ENCODE data around the gene STUM.
A peak's percentile ranks its signal among the peaks of the same experiment; 100 is the strongest.

The STUM gene

DNA sequence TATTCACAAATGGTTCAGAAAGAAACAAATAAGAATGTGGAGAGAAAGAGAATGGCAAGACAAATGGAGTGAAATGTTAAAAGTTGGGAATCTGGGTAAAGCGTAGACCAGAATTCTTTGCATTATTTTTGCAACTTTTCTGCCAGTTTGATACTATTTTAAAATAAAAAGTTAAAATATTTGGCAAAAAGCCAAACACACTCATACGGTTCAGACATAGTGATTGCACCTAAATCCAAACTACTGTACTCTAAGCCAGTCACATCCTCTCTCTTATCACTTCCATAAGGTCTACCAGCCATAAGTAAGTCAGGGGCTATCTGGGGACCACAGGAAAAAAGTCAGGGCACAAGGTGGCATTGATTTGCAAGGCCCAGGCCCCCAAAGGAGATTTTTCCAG, 14.4 kb downstream of the STUM start:
- DNase-seq (no peak), ATAC-seq (no peak)

DNA sequence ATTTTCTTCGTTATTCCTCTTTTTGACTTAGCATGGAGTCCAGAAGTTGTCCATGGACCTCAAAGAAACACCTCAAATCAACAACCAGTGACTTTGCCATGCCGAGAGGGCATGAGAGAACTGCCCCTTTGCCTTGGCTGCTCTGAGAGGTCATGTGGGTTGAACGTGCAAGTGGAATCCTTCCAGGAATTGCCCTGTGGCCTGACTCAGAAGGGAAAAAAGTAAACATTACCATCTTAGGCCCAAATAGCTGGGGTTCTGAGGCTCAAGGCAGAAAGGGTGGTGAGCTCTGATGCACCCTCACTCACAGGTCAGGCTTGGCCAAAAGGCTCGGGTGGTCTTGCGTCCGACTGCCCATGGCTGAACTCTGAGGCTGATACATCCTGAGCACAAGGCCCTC, 15.1 kb downstream of the STUM start:
- no peak for DNase-seq
- no peak for ATAC-seq

- no peak for ATAC-seq
- DNase-seq = no peak
Observed at GRCh38 chr1:226565476-226565875, 16.9 kb downstream of the STUM start.

GRCh38 chr1:226566234-226566633, 17.7 kb downstream of the STUM start:
- ATAC-seq (no peak), DNase-seq (no peak)

GRCh38 chr1:226566760-226567159, 18.2 kb downstream of the STUM start:
- no peak for DNase-seq
- ATAC-seq = no peak

DNA sequence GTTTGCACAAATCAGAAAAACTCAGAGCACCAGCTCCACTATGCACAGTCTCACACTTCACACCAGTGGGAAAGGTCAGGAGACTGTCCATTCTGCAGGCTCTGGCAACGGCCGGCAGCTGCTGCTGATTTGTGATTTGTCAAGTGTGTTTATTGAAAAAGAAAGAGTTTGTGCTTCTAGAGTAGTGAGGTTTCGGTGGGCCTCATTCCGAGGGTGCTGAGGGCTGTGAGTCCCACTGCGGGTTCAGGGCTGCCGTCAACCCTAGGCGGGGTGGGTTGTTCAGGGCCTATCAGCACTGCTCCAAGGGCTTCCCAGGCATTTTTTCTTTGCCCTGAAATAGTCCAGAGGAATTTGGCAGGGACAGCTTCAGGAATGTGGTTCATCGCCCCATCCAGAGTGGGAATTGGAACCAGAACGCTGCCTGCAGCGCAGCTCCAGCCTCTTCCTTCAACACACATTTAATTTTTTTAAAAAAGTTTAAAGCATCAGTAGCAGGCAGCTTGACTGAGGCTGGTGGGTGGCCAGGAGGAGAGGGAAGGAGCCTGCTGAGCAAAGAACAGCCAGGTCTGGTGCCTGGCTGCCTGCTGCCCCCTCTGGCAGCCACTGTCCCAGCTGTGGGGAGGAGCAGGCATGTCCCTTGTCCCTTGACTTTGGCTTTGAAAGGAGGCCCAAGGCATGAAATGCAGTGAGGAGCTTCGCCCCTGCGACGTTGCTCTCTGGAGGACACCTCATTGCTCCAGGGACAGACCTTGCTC, 19.7 kb downstream of the STUM start:
- no peak for ATAC-seq
- DNase-seq = no peak

- DNase-seq (no peak), ATAC-seq (no peak)
Observed at GRCh38 chr1:226568975-226569741, 20.6 kb downstream of the STUM start.

GRCh38 chr1:226569879-226570547, 21.4 kb downstream of the STUM start:
- DNase-seq = peak; percentile 43
- peak; percentile 83 for ATAC-seq

- DNase-seq (no peak), ATAC-seq (no peak)
Observed at GRCh38 chr1:226571893-226572292, 23.3 kb downstream of the STUM start.

GRCh38 chr1:226572325-226572726, 23.8 kb downstream of the STUM start:
- DNase-seq = no peak
- no peak for ATAC-seq

DNA sequence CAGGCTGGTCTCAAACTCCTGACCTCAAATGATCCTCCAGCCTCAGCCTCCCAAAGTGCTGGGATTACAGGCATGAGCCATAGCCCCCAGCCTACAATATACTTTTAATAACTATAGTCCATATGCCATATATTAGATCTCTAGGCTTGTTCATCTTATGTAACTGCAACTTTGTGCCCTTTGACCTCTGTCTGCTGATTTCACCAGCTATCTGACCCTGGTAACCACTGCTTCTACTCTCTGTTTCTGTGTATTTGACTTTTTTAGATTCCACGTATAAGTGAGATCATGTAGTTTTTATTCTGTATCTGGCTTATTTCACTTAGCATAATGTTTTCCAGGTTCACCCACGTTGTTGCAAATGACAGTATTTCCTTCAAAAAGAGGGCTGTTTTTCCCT, 25.5 kb downstream of the STUM start:
- no peak for ATAC-seq

GRCh38 chr1:226574591-226575435, 26.2 kb downstream of the STUM start:
- DNase-seq = no peak
- ATAC-seq = no peak

More for the DNA sequence above, 25.5 kb downstream of the STUM start:
- DNase-seq = no peak

DNA sequence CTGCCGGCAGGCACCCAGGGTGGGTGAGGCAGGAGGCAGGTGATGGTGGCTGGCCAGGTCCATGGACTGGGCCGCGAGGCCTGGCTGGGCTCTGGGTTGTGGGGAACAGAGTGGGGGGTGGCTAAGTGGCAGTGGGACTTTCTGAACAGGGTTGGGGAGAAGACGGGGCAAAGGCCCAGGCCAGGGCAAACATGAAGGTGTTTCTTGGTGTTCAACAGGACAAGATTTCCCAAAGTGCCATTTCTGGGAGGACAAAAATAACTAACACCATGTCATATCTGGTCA, 26.8 kb downstream of the STUM start:
- ATAC-seq = no peak
- DNase-seq = no peak

- DNase-seq (no peak), ATAC-seq (no peak)
Observed at GRCh38 chr1:226575739-226576378, 27.3 kb downstream of the STUM start.

- ATAC-seq (no peak), DNase-seq (no peak)
Observed at GRCh38 chr1:226576601-226577000, 28.0 kb downstream of the STUM start.

- ATAC-seq = no peak
Observed at GRCh38 chr1:226577401-226578180, 29.0 kb downstream of the STUM start.

DNA sequence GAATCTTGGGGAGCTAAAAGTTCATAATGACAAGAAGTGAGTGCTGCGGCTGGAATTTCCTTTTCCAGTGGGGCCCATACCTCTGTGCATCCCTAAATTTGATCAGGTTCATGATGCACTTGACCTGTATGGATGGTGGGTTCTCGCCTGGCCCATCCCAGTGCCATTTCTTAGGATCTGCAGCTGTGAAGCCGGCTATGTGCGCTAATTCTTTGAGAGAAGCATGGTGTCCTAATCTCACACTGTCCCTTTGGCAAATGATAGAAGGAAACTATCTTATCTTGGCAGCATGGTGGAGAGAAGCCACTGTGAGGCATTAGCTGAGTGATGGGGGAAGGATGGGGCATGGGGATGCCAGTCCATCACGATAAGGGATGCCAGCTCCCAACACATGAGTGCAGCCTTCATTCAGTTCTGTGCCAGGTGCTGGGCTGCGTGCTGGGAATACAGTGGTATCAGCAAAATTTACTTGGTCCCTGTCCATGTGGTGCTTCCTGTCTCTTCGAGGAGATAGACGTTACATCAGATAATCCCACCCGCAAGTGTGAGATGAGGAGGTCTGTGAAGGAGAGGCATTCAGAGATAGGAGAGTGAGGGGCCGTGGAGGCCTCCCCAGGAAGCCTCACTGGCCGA, 30.5 kb downstream of the STUM start:
- ATAC-seq = no peak
- no peak for DNase-seq

More at GRCh38 chr1:226577401-226578180, 29.0 kb downstream of the STUM start:
- DNase-seq = no peak

DNA sequence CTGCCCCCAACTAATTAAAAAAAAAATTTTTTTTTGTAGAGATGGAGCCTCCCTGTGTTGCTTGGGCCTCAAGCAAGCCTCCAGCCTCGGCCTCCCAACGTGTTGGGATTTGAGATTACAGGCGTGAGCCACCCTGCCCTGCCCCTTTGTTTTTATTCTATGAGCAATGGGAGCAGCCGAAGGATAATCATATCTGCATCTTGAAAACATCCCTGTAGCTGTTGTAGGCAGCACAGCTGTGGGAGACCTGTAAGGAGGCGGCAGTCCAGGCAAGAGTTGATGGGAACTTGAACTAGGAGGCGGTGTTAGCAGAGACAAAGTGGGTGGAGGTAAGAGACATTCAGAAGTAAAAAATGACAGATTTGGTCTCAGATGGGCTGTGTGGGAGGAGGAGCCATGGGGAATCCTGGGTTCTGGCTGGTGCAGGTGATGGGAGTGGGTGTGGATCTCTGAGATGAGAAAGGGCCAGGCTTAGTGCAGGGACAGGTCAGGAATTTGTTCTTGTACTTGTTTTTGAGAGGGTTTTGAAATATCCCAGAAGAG, 31.3 kb downstream of the STUM start:
- ATAC-seq (no peak), DNase-seq (no peak)

DNA sequence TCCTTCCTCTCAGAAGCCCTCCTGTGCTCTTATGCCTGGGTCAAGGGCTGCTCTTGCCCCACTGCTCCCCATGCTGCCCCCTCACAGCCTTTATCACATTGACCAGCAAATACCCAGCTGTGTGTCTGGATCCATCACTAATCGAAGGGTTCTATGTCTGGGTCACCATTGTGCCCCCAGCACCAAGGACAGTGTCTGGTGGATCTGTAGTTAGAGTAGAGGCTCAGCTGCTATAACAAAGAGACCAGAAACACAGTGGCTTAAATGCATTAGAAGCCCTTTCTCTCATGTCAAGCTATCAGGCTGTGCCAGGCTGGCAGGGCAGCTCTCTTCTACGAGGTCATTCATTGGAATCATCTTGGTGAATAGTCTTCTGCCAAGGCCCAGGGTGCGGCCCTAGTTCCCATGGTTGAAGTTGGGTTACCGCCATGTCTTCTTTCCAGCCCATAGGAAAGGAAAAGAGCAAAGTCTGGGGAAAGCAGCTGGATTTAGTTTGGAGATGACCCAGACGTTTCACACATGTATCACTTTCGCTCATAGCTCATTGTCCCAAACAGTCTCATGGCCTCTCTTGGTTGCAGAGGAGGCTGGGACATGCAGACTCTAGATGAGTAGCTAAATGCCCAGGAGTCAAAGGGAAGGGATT, 32.2 kb downstream of the STUM start:
- ATAC-seq (no peak), DNase-seq (no peak)

All from stimulated activated naive CD8-positive, alpha-beta T cell treated with anti-CD3 and anti-CD28 coated beads, Interleukin-15, Interleukin-2, amounts not matched to agents 100 U/mL and 50 U/mL, for 24 hours (primary cell).